Fibroblast of skin of abdomen (primary cell): ENCODE results near the gene PCDHGA7.
"Not testable (repeated sequence)": the region's sequence is repeated elsewhere in the genome, so short reads cannot be mapped to it uniquely, and the experiment has no call there.

ENCODE experiments used
- DNase-seq: peaks from one replicate; pipeline ENCODE4 v3.0.0-alpha.2; 2013

Gene PCDHGA7

GRCh38 chr5:141398608-141399007 is 16.1 kb downstream of the PCDHGA7 start:
- no peak for DNase-seq

DNA sequence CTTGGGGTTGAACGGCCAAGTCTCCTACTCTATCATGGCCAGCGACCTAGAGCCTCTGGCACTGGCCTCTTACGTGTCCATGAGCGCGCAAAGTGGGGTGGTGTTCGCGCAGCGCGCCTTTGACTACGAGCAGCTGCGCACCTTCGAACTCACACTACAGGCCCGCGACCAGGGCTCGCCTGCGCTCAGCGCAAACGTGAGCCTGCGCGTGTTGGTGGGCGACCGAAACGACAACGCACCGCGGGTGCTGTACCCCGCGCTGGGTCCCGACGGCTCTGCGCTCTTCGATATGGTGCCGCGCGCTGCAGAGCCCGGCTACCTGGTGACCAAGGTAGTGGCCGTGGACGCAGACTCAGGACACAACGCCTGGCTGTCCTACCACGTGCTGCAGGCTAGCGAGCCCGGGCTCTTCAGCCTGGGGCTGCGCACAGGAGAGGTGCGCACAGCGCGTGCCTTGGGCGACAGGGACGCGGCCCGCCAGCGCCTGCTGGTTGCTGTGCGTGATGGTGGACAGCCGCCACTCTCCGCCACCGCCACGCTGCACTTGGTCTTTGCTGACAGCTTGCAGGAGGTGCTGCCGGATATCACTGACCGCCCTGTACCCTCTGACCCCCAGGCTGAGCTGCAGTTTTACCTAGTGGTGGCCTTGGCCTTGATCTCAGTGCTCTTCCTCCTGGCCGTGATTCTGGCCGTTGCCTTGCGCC is 17.2 kb downstream of the PCDHGA7 start:
- no peak for DNase-seq

GRCh38 chr5:141402553-141403243 is 20.2 kb downstream of the PCDHGA7 start, which contains the start of gene PCDHGA9:
TSS of gene PCDHGA9 (plus strand) at chr5:141402778. CDS start at chr5:141402953, 175 bp downstream.
- peak; percentile 26 for DNase-seq

GRCh38 chr5:141403387-141403786 is 20.8 kb downstream of the PCDHGA7 start:
- no peak for DNase-seq

DNA sequence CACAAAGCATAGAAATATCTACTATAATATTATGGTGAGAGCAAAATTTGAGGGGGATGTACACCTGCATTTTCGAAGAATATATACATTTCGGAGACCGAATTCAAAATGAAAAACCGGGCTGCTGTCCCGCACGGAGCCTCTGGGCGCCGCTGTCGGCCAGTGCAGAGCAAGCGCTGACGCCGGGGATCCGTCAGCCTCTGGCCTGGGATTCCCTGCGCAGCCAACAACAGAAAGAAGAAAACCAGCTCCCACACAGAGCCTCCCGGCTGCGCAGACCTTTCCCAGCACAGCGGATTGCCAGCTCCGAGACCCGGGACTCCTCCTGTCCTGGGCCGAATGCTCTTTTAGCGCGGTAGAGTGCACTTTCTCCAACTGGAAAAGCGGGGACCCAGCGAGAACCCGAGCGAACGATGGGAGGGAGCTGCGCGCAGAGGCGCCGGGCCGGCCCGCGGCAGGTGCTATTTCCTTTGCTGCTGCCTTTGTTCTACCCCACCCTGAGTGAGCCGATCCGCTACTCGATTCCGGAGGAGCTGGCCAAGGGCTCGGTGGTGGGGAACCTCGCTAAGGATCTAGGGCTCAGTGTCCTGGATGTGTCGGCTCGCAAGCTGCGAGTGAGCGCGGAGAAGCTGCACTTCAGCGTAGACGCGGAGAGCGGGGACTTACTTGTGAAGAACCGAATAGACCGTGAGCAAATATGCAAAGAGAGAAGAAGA is 25.4 kb downstream of the PCDHGA7 start, which contains the start of gene PCDHGB6:
PCDHGB6 (plus strand) TSS at position 232 of the 716 bp plus-strand sequence; CDS start at position 414, 182 bp downstream.
- DNase-seq = peak; percentile 43

- no peak for DNase-seq
These were observed 27.2 kb downstream of the PCDHGA7 start for GRCh38 chr5:141409598-141410306.

- no peak for DNase-seq
These were observed 29.0 kb downstream of the PCDHGA7 start for GRCh38 chr5:141411575-141411974.

DNA sequence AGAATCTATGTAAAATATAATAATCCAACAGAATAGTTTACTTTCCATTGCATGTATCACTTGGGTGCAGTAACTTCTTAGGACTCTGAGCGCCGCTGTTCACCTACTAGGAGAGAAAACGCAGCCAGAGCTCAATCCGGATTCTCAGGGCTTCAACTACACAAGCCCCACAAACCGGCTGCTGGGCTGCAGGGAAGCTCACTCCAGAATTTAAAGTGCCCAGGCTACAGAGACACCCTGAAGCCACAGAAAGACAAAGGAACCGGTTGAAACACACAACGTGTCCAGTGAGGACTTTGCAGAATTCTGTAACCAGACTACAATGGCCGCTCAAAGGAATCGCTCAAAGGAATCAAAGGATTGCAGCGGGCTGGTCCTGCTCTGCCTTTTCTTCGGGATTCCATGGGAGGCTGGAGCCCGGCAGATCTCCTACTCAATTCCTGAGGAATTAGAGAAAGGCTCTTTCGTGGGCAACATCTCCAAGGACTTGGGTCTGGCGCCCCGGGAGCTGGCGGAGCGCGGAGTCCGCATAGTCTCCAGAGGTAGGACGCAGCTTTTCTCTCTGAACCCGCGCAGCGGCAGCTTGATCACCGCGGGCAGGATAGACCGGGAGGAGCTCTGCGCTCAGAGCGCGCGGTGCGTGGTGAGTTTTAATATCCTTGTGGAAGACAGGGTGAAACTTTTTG is 30.5 kb downstream of the PCDHGA7 start, which contains the start of gene PCDHGA10:
PCDHGA10 (plus strand) TSS at position 134 of the 686 bp plus-strand sequence; CDS start at position 323, 189 bp downstream.
- peak; percentile 72 for DNase-seq

DNA sequence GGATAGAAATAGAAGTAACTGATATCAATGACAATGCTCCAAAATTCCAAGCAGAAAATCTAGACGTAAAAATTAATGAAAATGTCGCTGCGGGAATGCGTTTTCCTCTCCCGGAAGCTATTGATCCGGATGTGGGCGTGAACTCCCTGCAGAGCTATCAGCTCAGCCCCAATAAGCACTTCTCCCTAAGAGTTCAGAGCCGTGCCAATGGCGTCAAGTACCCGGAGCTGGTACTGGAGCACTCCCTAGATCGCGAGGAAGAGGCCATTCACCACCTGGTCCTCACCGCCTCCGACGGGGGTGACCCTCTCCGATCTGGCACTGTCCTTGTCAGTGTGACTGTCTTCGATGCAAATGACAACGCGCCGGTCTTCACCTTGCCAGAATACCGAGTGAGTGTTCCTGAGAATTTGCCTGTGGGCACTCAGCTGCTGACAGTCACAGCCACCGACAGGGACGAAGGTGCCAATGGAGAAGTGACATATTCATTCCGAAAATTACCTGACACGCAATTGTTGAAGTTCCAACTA is 31.1 kb downstream of the PCDHGA7 start:
- DNase-seq = no peak

GRCh38 chr5:141414548-141415274 is 32.2 kb downstream of the PCDHGA7 start:
- not testable (repeated sequence) for DNase-seq

GRCh38 chr5:141415275-141415618 is 32.7 kb downstream of the PCDHGA7 start:
- not testable (repeated sequence) for DNase-seq

- DNase-seq = peak; percentile 83
These were observed 35.1 kb downstream of the PCDHGA7 start, which contains the start of gene PCDHGB7 for GRCh38 chr5:141417494-141418172. TSS of gene PCDHGB7 (plus strand) at chr5:141417677. CDS start at chr5:141417860, 183 bp downstream.

DNA sequence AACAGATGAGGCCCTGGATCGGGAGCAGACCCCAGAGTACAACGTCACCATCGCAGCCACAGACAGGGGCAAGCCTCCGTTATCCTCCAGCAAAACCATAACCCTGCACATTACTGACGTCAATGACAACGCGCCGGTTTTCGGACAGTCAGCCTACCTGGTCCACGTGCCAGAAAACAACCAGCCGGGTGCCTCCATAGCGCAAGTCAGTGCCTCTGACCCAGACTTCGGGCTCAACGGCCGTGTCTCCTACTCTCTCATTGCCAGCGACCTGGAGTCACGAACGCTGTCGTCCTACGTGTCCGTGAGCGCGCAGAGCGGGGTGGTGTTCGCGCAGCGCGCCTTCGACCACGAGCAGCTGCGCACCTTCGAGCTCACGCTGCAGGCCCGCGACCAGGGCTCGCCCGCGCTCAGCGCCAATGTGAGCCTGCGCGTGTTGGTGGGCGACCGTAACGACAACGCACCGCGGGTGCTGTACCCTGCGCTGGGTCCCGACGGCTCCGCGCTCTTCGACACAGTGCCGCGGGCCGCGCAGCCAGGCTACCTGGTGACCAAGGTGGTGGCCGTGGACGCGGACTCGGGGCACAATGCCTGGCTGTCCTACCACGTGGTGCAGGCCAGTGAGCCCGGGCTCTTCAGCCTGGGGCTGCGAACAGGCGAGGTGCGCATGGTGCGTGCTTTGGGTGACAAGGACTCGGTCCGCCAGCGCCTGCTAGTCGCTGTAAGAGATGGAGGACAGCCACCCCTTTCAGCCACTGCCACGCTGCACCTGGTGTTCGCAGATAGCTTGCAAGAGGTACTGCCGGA is 36.7 kb downstream of the PCDHGA7 start:
- DNase-seq = no peak

GRCh38 chr5:141420855-141421488 is 38.4 kb downstream of the PCDHGA7 start, which contains the start of gene PCDHGA11:
TSS of gene PCDHGA11 (plus strand) at chr5:141421051. CDS start at chr5:141421228, 177 bp downstream.
- peak; percentile 71 for DNase-seq

- no peak for DNase-seq
These were observed 38.9 kb downstream of the PCDHGA7 start for GRCh38 chr5:141421489-141421855.

GRCh38 chr5:141422742-141423291 is 40.3 kb downstream of the PCDHGA7 start:
- DNase-seq = no peak

- DNase-seq = no peak
These were observed 45.4 kb downstream of the PCDHGA7 start for GRCh38 chr5:141427783-141428426.
